A549 (cell line): Measurements from ENCODE around the gene NFE2L3. TPM values are rescaled to one million over a fixed set of nuclear protein-coding genes. Genes with fewer than 3 reads are reported as not detected.

Source experiments
- ATAC-seq, 2 experiments: fragments of 200-7000 bp in 1 of 2; fragments of >200 bp in 1 of 2; cut with Nextera tagmentation in 1 of 2; cut with Tn5 transposase in 1 of 2; 3 replicates each; pipeline versions ENCODE4 v1.8.0 to v1.9.1; 2018 to 2020; ENCODE audit warnings: mild to moderate bottlenecking in 1 of 2, moderate library complexity in 1 of 2
- CTCF ChIA-PET: fragments of 300-600 bp; sonication (Branson Sonifier 250); formaldehyde crosslinking; extraction: SDS; loops from one replicate; lab custom pipeline; 2021; ENCODE audit warnings: antibody characterized with exemption, inconsistent platforms; lab: Yijun Ruan, JAX
- POLR2A ChIA-PET: fragments of 350-600 bp; formaldehyde crosslinking; extraction: SDS; loops from one replicate; lab custom pipeline; 2021; ENCODE audit warnings: antibody characterized with exemption, inconsistent platforms; lab: Yijun Ruan, JAX
- DNase-seq, 2 experiments: peaks; one replicate each; pipeline versions ENCODE4 v3.0.0 to v3.0.0-alpha.2; 2011 to 2016; ENCODE audit warnings: low read depth in 1 of 2, low spot score in 1 of 2
- FAIRE-seq: peaks from 2 replicates; lab custom pipeline; 2011; peaks lifted over from hg19 to GRCh38; lab: Jason Lieb, UNC
- H3K27ac ChIP-seq, 2 experiments: fragments of >200 bp; sonication (Bioruptor Twin); formaldehyde crosslinking; 3 replicates each; pipeline ENCODE4 v1.5.1; 2016 to 2017
- H3K4me1 ChIP-seq: fragments of >200 bp; sonication (Bioruptor Twin); formaldehyde crosslinking; 3 replicates; pipeline ENCODE4 v1.6.1; 2016
- H3K4me2 ChIP-seq: fragments of >200 bp; sonication (Bioruptor Twin); formaldehyde crosslinking; 3 replicates; pipeline ENCODE4 v1.6.1; 2016
- H3K4me3 ChIP-seq: fragments of >200 bp; sonication (Bioruptor Twin); formaldehyde crosslinking; 3 replicates; pipeline ENCODE4 v1.5.1; 2016
- H3K9me3 ChIP-seq: fragments of >200 bp; sonication (Bioruptor Twin); formaldehyde crosslinking; 3 replicates; pipeline ENCODE4 v1.6.1; 2016
- ATOH8 ChIP-seq: fragments of 250-450 bp; sonication (Bioruptor Pico); IDR thresholded peaks from 2 replicates; pipeline ENCODE4 v1.5.0; 2020; ENCODE audit warnings: low read depth, mild to moderate bottlenecking, moderate library complexity
- BCL3 ChIP-seq: fragments of >200 bp; sonication (Bioruptor Twin); formaldehyde crosslinking; IDR thresholded peaks from 3 replicates; pipeline ENCODE4 v1.6.1; 2016
- CHD4 ChIP-seq: fragments of 200-600 bp; sonication (generic); IDR thresholded peaks from 2 replicates; pipeline ENCODE4 v1.6.1; 2016; ENCODE audit warnings: antibody characterized with exemption, mild to moderate bottlenecking, borderline replicate concordance
- CTCF ChIP-seq: fragments of >200 bp; sonication (Bioruptor Twin); formaldehyde crosslinking; IDR thresholded peaks from 3 replicates; pipeline ENCODE4 v1.5.1; 2016
- E2F6 ChIP-seq: IDR thresholded peaks from 2 replicates; pipeline ENCODE4 v1.6.1; 2012; ENCODE audit warnings: low read depth, borderline replicate concordance
- EHMT2 ChIP-seq: fragments of 200-600 bp; sonication (generic); IDR thresholded peaks from 2 replicates; pipeline ENCODE4 v1.6.1; 2016; ENCODE audit warnings: antibody characterized with exemption, low read depth, mild to moderate bottlenecking, moderate library complexity
- ELK1 ChIP-seq: fragments of 150-350 bp; IDR thresholded peaks from 2 replicates; pipeline ENCODE4 v1.6.1; 2014; ENCODE audit warnings: low read depth, mild to moderate bottlenecking, low read length
- ESRRA ChIP-seq: fragments of 150-350 bp; IDR thresholded peaks from 2 replicates; pipeline ENCODE4 v1.6.1; 2014; ENCODE audit warnings: mild to moderate bottlenecking, low read length, borderline replicate concordance
- FOSB ChIP-seq: fragments of 250-450 bp; sonication (Bioruptor Pico); IDR thresholded peaks from 2 replicates; pipeline ENCODE4 v1.5.0; 2020; ENCODE audit warnings: mild to moderate bottlenecking, moderate library complexity
- HOXB13 ChIP-seq: fragments of 250-450 bp; sonication (Bioruptor Pico); IDR thresholded peaks from 2 replicates; pipeline ENCODE4 v1.5.0; 2020; ENCODE audit warnings: low read depth, mild to moderate bottlenecking, moderate library complexity
- HOXB5 ChIP-seq: fragments of 250-450 bp; sonication (Bioruptor Pico); IDR thresholded peaks from 2 replicates; pipeline ENCODE4 v1.5.0; 2020; ENCODE audit warnings: mild to moderate bottlenecking, moderate library complexity
- JUNB ChIP-seq: fragments of >200 bp; sonication (Bioruptor Twin); formaldehyde crosslinking; IDR thresholded peaks from 2 replicates; pipeline ENCODE4 v1.6.1; 2016
- MAX ChIP-seq: IDR thresholded peaks from 2 replicates; pipeline ENCODE4 v1.6.1; 2012
- NR3C1 ChIP-seq: fragments of >200 bp; sonication (Bioruptor Twin); formaldehyde crosslinking; IDR thresholded peaks from 3 replicates; pipeline ENCODE4 v1.6.1; 2017
- PHF8 ChIP-seq: fragments of 200-600 bp; sonication (generic); IDR thresholded peaks from 2 replicates; pipeline ENCODE4 v1.6.1; 2016; ENCODE audit warnings: low read depth, mild to moderate bottlenecking, antibody characterized with exemption, moderate library complexity, borderline replicate concordance
- POLR2A ChIP-seq: IDR thresholded peaks from 2 replicates; pipeline ENCODE4 v1.6.1; 2012; ENCODE audit warnings: mild to moderate bottlenecking, low read length
- RAD21 ChIP-seq, 2 experiments: fragments of >200 bp in 1 of 2; sonication (Bioruptor Twin) in 1 of 2; formaldehyde crosslinking in 1 of 2; IDR thresholded peaks in 1 of 2; conservative IDR thresholded peaks in 1 of 2; 2 replicates in 1 of 2; 3 replicates in 1 of 2; pipeline ENCODE4 v1.6.1; 2012 to 2018; ENCODE audit warnings: inconsistent platforms in 1 of 2
- TFCP2L1 ChIP-seq: fragments of 250-450 bp; sonication (Bioruptor Pico); IDR thresholded peaks from 2 replicates; pipeline ENCODE4 v1.5.0; 2021; ENCODE audit warnings: mild to moderate bottlenecking
- TP53 ChIP-seq: fragments of 250-450 bp; sonication (Bioruptor Pico); IDR thresholded peaks from 2 replicates; pipeline ENCODE4 v1.5.0; 2021; ENCODE audit warnings: mild to moderate bottlenecking, moderate library complexity
- USF2 ChIP-seq: fragments of 450-650 bp; IDR thresholded peaks from 2 replicates; pipeline ENCODE4 v1.6.1; 2014; ENCODE audit warnings: antibody characterized with exemption
- ZC3H11A ChIP-seq: fragments of 450-650 bp; IDR thresholded peaks from 2 replicates; pipeline ENCODE4 v1.6.1; 2014; ENCODE audit warnings: antibody characterized with exemption, mild to moderate bottlenecking
- ZFP36 ChIP-seq: fragments of 450-650 bp; IDR thresholded peaks from 2 replicates; pipeline ENCODE4 v1.6.1; 2014; ENCODE audit warnings: borderline replicate concordance; ENCODE audit not compliant: partially characterized antibody
- ZSCAN20 ChIP-seq: fragments of 250-450 bp; sonication (Bioruptor Pico); IDR thresholded peaks from 2 replicates; pipeline ENCODE4 v1.8.0; 2022; ENCODE audit warnings: mild to moderate bottlenecking, moderate library complexity
- WGBS: methylation state at CpG from one replicate; pipeline ENCODE4 v1.1.6; 2017; ENCODE audit errors: missing lambda C conversion rate; 5-methylcytosine and 5-hydroxymethylcytosine counted together
- polyA plus RNA-seq, 4 experiments: library from polyadenylated mRNA; depleted of rRNA in 3 of 4; stranded (reverse); fragments of >200 nt; fragmentation: RNase III in 1 of 4; extraction: RNeasy Plus Mini Kit Qiagen cat#74134 plus additional on column Dnase treatment in 1 of 4; gene quantifications; 2 replicates in 3 of 4; 3 replicates in 1 of 4; pipeline ENCODE4 v1.2.3, GENCODE V29; 2011 to 2017

Gene NFE2L3
- polyA plus RNA-seq, 2 of the 4 experiments (the other 2 are of a cell fraction), result 4.9 to 11.4 TPM

- no peaks in the 10 kb centered on the region for H3K9me3 ChIP-seq
- 78% methylated on average over 2 of the region's 2 CpGs for WGBS
- DNase-seq (no peak), FAIRE-seq (no peak), ATAC-seq (no peak)
- H3K4me3 ChIP-seq, result no peak overlapping the region
- H3K4me1 ChIP-seq, result peaks cover 19% of the 10 kb centered on the region; the same call in 2 of the 3 replicates
- ChIA-PET CTCF (interaction anchor here (1.9 kb wide), 1 partner anchor 38 kb away, joined by 5 read pairs; no protein-coding TSS in a partner anchor), POLR2A (no interaction called here)
- no peak for TF ChIP-seq ESRRA
- TF ChIP-seq TP53 (CRISPR knock-in tag), result no peak
- TF ChIP-seq BCL3, result no peak
- TF ChIP-seq E2F6, result no peak
- TF ChIP-seq HOXB13, result no peak
- TF ChIP-seq MAX, result no peak
- no peak for TF ChIP-seq FOSB (CRISPR knock-in tag)
- TF ChIP-seq ATOH8 (CRISPR knock-in tag), result no peak
- TF ChIP-seq USF2, result no peak
- TF ChIP-seq POLR2A, result no peak
- no peak for TF ChIP-seq TFCP2L1
- TF ChIP-seq HOXB5 (CRISPR knock-in tag), result no peak
- TF ChIP-seq ELK1, result no peak
- no peak for TF ChIP-seq PHF8
- H3K4me2 ChIP-seq, result no peak overlapping the region
- H3K27ac ChIP-seq, result no peak overlapping the region
These were observed 7.2 kb downstream of the NFE2L3 start for GRCh38 chr7:26159243-26159642.

GRCh38 chr7:26160896-26161295 is 8.9 kb downstream of the NFE2L3 start:
- H3K9me3 ChIP-seq, result no peaks in the 10 kb centered on the region
- ATAC-seq (no peak), FAIRE-seq (no peak), DNase-seq (no peak)
- ChIA-PET POLR2A (interaction anchor here (0.6 to 1.2 kb wide), 3 partner anchors 9 to 29 kb away, joined by 3 to 4 read pairs (median 4); partner anchors contain the start of gene NFE2L3), CTCF (interaction anchor here (0.6 to 3.5 kb wide), 6 partner anchors 8 to 159 kb away, joined by 3 to 16 read pairs (median 4); no protein-coding TSS in a partner anchor)
- H3K4me3 ChIP-seq, result no peak overlapping the region
- H3K4me1 ChIP-seq, result peaks cover 11% of the 10 kb centered on the region; the same call in 2 of the 3 replicates
- TF ChIP-seq EHMT2 (no peak), NR3C1 (no peak), ZSCAN20 (CRISPR knock-in tag) (no peak), TP53 (CRISPR knock-in tag) (no peak), JUNB (no peak), TFCP2L1 (no peak), ZFP36 (no peak), CTCF (no peak), CHD4 (no peak), RAD21 (conservative IDR thresholded peaks at IDR 0.05 in 1 of 2, IDR thresholded peaks at IDR 0.05 in 1 of 2) (no peak), ZC3H11A (no peak), ATOH8 (CRISPR knock-in tag) (no peak)
- WGBS, result 85% methylated on average over 2 of the region's 2 CpGs
- H3K4me2 ChIP-seq, result no peak overlapping the region
- H3K27ac ChIP-seq, result no peak overlapping the region
